HL-60/S4 treated with phorbol 12-myristate 13-acetate at 8.2 ng/mL for 4 days and 3 days (cell line): ENCODE results near the gene DGKG.

ENCODE experiments used
- in situ Hi-C: fragments of 300-500 bp; cut with MboI; formaldehyde crosslinking; loops from 2 replicates; pipeline ENCODE4 v1.15.0; 2022; ENCODE audit warnings: low sequenced_read_pairs

DGKG gene

DNA sequence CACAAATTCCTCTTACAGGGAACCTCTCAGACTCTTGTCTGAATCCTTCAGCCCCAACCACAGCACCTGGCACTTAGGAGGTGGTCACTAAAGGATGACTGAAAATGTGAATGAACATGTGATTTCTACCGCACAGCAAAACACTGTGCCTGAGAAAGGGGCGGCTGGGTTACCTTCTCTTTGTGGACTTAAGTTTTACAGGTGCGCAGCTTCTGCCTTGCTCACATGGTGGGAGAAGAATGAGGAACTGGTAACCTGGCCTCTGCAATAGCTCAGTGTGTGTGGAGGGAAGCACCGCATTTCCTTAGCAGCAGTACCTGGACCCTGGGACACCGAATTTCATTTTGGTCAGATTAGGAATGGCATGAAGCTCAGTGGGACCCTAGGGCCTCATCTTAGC is 243.3 kb downstream of the DGKG start:
- in situ Hi-C loops: no loop called here

DNA sequence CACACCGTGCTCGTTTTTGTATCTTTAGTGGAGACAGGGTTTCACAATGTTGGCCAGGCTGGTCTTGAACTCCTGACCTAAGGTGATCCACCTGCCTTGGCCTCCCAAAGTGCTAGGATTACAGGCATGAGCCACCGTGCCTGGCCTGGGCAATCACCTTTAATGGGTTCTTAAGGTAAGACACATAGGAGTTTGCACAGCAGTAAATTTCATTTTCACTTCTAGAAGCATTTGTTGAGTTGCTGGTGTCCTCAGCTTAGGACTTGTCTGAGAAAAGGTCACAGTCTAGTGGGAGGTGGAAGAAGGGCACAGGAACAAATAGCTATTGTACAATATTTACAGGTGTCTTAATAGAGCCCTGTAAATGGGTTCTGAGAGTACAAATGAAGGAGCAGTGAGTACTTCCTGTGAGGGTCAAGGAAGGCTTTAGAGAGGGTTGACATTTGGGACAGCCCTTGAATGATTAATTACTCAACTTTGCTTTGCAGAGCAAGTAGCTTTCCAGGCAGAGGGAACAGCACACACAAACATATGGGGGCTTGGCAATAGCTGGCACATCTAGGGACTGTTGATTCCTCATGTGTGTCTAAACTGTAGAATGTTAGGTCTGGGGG is 244.4 kb downstream of the DGKG start:
- in situ Hi-C loops: no loop called here

DNA sequence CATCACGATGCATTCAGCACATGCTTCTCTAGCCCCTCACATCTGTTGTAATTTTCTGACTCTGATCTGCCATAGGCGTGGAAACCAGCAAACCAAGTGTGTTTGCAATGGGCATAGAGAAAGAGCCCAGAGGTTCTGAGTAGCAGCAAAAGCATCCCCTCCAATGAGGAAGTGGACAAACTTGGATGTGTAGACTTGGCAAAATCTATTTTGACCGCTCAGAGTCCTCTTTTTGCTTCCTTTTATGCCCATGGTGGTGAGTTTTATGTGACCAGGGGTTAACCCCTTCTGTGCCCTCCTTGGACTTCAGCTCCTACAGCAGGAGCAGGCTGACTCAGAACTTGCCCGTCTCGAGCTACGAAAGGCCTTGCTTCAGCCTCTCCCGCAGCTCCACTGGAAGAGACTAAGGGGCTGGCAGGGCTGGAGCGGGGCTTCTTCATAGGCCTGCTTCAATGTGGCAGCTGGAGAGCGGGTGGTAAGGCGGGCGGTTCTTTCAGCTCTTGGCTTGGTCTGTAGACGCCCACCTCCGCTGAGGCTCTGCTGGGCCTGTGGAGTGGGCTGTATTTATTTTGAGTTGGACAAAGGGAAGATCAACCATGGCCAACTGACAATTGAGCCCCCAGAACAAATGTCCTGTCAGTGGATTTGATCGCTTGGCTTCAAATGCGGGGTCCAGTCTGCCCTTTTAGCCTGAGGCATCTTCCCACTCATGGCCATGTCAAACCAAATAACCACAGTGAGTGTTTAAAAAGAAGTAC is 246.6 kb downstream of the DGKG start:
- in situ Hi-C loops: no loop called here

DNA sequence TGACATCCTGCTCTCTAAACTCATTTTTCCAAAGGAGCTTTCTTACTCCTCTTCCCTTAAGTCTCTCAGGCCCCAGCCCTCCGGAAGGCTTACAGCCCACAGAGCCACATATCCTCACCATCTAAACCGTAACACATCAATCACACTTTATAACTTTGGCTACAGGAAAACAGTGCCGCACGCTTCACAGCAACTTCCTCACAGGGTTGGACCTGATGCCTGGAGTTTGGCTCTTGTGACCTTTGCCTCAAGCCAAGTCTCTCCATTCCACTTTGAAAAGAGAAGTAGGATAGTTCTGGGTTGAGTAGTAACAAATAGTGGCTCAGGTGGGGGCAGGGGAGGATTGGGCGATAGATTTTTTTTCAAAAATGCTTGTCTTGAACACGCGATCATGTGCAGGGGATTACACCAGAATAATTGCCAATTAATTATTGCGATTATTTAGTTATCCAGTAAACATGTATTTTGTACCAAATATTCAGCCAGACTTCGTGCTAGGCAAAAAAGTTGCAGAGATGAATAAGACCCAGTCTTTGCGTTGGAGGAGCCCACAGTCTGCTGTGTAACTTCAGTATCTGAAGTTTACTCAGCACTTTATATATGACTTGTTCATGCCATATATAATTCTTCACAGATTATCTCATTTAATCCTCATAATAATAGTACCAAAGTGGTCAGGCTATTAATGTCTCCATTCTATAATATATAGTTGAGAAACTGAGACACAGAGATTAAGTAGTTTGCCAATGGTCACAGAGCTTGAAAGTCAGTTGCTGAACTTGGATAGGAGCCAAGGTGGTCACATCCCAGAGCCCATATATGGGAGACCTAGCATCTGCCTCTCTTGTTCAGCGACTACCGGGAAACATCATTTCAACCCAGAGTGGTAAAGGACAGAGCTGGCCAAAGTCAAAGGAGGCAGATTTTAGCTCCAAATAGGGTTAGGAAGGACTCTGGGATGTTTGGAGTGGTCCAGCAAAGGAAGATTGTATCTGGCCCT is 250.8 kb downstream of the DGKG start:
- in situ Hi-C loops: no loop called here

DNA sequence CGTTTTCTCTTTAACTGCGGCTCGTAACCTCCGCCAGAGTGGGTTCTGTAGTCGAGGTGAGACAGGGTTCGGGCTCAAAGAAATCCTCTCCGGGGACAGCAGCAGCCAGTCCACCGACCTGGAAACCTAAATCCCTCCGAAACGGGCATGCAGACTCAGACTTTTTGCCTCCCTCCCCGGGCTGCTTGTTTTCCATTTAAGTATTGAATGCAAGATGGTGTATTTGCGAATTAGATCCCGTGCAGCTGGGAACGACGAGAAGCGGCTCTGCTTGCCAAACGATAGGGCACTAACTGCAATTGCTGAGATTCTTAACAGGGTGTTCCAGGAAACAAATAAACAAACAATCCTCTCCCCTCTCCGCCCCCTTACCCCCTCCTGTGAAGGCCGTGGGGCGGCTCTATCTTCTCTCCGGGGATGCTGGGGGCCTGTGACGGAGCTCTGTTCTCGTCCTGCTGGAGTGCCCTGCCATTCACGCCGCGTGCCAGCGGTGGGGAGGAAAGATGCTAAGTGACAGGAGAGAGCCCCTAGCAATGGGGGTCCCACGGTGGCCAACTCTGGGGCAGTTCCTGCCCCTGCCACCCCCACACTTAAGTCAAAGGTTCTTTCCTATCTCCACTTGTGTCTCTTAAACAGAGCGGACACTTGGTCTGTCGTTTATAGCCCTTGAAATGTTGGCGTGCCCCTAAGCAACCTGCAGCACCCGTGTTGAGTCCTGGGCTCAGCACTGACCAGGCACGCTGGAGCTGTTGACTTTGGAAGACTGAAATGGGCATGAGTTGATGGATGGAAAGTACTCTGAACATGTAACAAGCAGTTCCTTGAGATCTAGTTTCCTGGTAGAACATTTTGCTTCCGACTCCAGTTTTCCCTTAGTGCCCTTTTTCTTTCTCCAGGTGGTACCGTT is 251.9 kb downstream of the DGKG start:
- in situ Hi-C loops: no loop called here

DNA sequence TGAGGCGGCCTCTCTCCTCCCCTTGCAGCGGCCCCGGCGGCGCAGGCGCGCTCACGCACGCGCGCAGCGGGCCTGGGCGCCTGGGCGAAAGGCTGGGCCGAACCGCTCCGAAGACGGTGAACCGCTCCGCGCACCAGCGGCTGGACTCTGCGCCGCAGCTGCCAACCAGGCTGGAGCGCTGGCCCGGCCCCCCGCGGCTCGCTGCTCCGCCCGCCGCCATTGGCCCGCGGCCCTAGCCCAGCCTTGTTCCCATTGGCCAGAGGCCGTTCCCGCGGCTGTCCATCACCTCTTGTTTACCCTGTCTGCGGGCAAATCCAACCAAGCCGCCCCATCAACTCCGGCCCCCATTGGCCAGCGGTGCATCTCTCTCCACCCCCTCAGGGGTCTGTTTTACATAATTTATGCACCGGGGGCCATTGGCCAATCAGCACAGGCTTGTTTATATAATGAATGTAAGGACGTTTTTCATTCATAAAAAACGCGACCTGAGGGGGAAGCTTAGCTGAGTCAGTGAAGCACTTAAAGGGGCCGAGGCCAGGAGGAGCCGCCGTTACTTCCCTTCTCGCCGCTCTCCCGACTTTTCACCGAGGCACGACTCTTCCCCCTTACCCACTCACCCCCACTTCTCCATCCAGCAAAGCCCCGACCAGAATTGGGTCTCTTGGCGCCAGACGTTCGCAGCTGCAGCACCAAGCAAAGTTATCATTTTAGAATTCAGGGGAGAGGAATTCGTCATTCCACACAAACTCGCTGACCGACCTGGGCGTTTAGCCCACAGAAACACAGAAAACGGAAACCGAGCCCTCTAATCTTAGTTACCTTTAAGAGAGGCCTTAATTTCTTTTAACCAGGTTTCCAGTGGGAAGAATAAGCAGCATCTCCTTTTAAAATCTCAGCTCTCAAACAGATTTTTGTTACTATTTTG is 252.8 kb downstream of the DGKG start, which contains the start of gene ETV5:
ETV5 (minus strand) TSS at position 149 of the 925 bp plus-strand sequence. CDS start 3,221 bp downstream, outside the sequence.
- in situ Hi-C loops: no loop called here

DNA sequence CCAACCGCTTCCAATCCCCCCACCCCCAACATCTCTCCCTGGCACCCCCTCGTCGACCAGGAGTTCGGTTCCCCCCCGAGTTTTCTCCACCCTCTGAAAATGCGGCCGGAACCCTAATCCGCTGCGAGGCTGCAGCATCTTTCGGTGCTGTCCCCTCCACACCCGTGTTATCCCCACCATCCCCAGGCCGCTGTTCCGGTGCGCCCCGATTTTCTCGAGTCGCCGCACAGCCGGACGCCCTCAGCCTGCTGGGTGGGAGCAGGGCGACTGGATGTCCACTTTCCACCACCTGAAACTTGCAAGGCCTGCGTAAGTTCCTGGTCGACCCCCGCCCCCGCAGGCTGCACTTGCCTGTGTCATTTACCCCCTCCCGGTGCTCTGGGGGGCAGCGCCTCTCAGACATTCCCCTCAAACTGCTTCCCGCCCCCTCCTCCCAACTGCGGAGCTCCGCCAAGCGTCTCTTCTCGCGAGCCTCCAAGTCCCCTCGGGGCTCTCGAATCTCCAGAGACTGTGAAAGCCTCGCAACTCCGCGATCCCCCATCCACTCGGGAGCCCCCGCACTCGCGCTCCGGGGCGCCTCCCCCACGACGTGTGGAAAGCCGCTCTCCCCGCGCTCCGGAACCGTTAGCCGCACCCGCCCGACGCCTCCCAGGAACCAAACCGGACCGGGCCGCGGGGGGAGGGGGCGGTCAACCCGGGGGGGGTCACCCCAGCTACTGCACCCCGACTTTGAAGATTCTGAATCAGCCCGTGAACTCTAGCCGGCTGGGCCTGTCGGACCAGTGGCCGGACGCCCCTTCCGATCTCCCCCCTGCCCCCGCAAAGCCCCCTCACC is 253.7 kb downstream of the DGKG start:
- in situ Hi-C loops: no loop called here

DNA sequence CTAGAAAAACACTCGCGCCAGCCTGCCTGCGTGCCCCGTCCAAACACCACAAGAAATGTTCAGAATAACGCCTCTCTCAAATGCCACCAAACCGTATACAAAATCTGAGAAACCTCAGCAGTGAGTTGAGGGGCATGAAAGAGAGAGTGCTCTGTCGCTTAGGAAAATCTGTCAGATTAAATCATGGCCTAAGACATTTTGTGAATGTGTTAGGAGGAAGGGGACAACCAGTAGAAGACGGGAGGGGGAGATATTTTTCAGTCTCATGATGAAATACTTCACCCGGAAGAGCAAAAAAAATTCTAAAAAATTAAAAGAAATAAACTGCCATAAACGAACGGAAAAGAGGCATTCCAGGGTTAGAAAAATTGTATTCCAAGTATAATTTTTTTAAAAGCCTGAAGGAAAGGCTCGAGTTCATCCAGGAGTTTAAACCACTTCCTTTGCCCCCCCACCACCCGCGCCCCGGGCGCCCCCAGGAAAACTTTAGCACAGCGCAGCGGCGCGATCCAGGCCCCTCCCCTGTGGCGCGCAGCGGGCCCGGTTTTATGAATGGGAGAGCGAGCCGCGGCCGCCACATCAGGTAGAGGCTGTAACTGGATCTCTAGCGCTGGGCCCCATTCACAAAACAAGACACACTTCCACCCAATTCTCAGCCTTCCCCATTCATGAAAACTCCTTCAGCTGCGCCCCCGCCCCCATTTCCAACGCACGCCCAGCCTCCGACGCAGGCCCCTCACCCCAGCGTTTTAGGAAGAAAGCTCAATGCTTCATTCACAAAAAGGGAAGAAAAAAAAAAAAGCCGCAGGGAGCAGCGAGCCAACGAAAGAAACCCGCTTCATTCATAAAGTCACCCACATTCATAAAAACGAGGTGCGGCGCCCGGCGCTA is 254.6 kb downstream of the DGKG start:
- in situ Hi-C loops: no loop called here

DNA sequence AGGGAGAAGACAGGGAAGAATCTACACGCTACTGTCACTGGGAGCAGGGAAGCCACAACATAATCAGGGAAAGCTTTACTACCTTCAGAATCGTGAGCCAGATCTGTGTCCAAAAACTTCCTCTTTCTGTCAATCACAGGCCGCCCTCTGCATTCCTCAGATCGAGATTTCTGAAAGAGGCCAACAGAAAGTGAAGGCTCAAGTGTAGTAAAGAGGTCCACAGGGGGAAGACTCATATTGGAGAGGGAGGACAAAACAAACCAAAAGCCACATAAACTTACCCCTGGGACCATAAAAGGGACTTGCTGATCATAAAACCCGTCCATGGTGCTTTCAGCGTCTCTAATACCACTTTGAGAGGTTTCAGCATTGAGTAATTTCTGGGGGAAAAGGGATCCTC is 256.5 kb downstream of the DGKG start:
- in situ Hi-C loops: no loop called here

DNA sequence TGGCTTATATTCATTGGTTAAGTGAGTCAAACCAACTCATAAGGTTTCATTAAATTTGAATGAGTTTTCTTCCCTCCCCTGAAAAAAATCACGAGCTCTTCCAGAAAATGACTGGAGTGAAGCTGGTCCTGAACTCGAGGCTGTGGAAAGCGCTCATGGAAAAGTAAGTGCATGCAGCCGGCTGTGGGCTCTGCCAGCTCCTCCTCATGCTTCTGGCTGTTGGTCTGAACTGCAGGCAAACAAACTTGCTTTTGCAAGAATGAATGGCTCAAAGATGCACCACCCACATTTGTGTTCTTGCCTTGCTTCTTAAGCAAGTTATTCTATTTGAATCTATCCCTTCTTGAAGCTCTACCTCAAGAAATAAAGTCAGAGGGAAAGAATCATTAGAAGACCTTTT is 259.3 kb downstream of the DGKG start:
- in situ Hi-C loops: no loop called here

DNA sequence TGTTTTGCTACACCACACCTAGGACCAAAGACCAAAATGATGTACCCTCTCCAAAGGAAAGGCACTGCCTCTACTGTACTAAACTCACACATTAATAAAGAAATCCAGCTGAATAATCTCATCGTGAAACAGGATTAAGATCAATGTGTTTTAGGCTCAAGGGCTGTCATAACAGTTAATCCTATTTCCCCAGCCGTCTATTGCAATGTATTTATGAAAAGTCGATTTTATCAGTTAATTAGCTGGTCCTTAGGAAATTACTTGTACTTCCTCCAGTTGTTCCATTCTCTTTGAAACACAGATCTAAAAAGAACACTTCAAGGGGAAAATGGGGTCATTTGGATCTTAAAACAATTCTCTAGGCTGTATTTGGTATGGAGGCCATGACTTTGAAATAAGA is 261.6 kb downstream of the DGKG start:
- in situ Hi-C loops: no loop called here

DNA sequence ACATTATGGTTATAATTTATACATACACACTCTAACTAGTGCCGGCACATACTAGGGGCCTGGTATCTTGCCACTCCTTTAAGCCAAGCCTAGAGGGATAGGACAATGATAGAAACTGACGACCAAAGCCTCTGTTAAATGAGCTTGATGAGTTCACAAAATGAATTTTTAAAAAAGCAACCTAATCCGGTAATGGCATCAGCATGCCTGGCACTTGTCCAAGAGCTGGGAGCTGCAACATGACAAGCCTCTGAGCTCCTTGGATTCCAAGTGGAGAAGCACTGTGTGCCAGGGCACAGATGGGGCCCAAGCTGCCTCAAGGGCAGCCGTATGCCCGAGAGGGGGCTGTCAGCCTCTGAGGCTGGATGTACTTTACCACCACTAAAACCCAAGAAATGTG is 262.9 kb downstream of the DGKG start:
- in situ Hi-C loops: no loop called here

DNA sequence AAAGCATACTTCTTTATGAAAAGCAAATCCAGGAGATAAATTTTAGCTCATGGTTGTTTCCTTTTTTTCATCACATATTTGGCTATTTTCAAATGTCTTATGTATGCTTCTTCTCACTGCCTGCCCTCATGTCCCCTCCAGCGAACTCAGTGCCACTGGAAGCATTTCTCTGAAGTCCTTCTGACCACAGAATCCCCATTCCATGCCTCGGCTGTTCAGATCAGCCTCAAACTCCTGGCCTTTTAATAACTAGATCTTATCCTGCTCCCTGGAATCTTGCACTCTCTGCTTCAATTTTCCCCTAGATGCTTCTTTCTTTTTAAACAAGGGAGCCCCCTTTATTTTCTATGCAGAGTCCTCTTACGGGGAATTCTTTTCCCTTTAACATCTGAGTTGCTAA is 263.3 kb downstream of the DGKG start:
- in situ Hi-C loops: no loop called here

DNA sequence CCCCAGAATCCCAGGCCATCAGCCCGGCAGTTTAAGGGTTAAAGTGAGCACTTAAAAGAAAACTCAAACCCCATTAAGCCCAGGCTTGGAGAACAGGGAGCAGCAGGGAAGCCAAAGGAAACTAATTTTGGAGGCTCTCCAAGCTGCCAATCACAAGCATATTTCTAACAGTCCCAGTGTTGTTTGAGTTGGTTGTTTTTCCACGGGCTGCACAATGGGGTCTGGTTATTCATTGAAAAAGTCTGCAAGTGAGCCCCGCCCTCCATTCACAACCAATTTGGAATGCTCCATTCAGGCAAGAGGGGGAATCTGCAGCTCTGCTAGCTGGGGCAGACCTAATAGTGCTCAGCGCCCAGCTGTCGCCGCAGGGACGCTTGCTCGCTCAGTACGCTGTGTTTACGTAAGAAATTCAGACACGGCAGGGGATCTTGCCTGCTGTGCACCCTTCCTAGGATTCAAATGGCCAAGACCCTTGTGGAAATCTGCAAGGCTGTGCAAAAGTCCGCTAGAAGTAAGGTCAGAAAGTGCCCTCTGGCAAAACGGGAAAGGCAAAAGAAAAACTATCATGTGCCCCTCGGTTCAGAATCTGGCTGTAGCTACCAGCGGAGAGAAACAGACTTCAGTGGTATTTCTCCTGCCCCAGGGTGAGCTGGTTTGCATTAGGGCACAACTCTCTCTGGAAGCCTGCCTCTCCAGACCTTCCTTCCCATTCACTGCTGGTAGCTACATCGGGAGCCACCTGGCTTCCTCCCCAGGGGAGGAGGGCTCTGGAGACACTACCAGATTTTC is 264.2 kb downstream of the DGKG start:
- in situ Hi-C loops: no loop called here

DNA sequence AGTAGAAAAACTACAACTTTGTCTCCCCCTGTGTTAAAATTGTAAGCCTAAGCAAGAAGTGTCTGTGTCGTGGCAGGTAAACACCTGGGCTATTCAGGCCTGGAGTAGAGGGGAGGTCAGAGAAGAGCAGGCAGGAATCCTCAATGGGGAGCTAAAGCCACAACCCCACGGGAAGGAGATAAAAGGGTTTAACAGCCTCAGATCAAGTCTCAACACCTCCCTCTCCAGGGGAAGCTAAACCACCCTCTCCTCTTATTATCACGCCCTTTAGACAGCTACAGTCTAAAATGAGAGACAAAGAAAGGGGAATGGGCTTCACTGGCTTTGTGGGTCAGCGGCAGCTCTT is 264.7 kb downstream of the DGKG start:
- in situ Hi-C loops: no loop called here
